Coronary artery (tissue), 2 donors: ENCODE measurements around the gene GRIP2.

Experiments used
- DNase-seq: peaks from one replicate; pipeline ENCODE4 v3.0.0-alpha.2; 2017; ENCODE audit warnings: low spot score
- H3K27ac ChIP-seq, 2 donors: fragments of 200-600 bp; sonication (generic); one replicate each; pipeline ENCODE4 v1.5.1; 2016 to 2019
- H3K4me3 ChIP-seq: fragments of 200-600 bp; sonication (generic); 2 replicates; pipeline ENCODE4 v1.5.1; 2016; ENCODE audit warnings: mild to moderate bottlenecking, moderate library complexity
- CTCF ChIP-seq: fragments of 200-600 bp; sonication (generic); IDR thresholded peaks from one replicate; pipeline ENCODE4 v1.5.1; 2019; ENCODE audit warnings: antibody characterized with exemption

GRIP2 gene

GRCh38 chr3:14491396-14492190 is 48.5 kb downstream of the GRIP2 start:
- DNase-seq = no peak
- Histone ChIP-seq H3K4me3 (no peak overlapping the region), H3K27ac (no peak overlapping the region)
- no peak for TF ChIP-seq CTCF

- Histone ChIP-seq H3K4me3 (no peak overlapping the region), H3K27ac (no peak overlapping the region)
- no peak for TF ChIP-seq CTCF
- no peak for DNase-seq
Measured at GRCh38 chr3:14490831-14491230, 49.3 kb downstream of the GRIP2 start.

GRCh38 chr3:14490255-14490654 is 49.9 kb downstream of the GRIP2 start:
- no peak overlapping the region for H3K27ac ChIP-seq
- TF ChIP-seq CTCF = no peak
- no peak overlapping the region for H3K4me3 ChIP-seq
- DNase-seq = no peak

GRCh38 chr3:14489641-14490040 is 50.5 kb downstream of the GRIP2 start:
- no peak for TF ChIP-seq CTCF
- H3K27ac ChIP-seq = no peak overlapping the region
- no peak for DNase-seq
- no peak overlapping the region for H3K4me3 ChIP-seq

GRCh38 chr3:14488286-14489041 is 51.7 kb downstream of the GRIP2 start:
- H3K4me3 ChIP-seq = no peak overlapping the region
- TF ChIP-seq CTCF = no peak
- H3K27ac ChIP-seq = no peak overlapping the region
- no peak for DNase-seq

- TF ChIP-seq CTCF = no peak
- H3K4me3 ChIP-seq = no peak overlapping the region
- no peak overlapping the region for H3K27ac ChIP-seq
- no peak for DNase-seq
Measured at GRCh38 chr3:14487821-14488220, 52.3 kb downstream of the GRIP2 start.

GRCh38 chr3:14487086-14487485 is 53.1 kb downstream of the GRIP2 start:
- H3K27ac ChIP-seq = no peak overlapping the region
- DNase-seq = no peak
- TF ChIP-seq CTCF = no peak
- H3K4me3 ChIP-seq = no peak overlapping the region
